ENCODE measurements around the gene MEI4.

The MEI4 gene

DNA sequence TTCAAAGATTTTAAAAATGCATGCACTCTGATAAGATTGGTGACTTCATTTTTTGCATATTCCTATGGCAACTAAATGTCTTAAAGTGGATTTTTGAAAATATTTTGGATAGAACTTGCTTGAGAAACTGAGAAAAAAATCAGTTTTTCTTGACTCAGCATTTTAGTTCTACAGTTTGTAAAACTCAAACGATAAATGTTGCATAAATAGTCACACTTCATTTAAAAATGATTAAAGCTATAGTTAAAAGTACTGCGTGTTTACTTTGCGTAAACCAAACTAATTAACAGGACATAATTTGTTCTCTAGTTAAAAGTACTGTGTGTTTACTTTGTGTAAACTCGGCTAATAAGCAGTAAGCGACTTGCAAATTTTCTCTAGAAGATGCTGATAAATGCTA, 28.3 kb upstream of the MEI4 start:
- TF ChIP-seq CTCF (IDR thresholded peaks at IDR 0.05; ENCODE audit: control insufficient read depth, extremely low read depth, insufficient read depth), result no peak
- DNase-seq (ENCODE audit: low read depth), result no peak
- H3K4me3 ChIP-seq (ENCODE audit: low read depth, low read length), result no peak overlapping the region

DNA sequence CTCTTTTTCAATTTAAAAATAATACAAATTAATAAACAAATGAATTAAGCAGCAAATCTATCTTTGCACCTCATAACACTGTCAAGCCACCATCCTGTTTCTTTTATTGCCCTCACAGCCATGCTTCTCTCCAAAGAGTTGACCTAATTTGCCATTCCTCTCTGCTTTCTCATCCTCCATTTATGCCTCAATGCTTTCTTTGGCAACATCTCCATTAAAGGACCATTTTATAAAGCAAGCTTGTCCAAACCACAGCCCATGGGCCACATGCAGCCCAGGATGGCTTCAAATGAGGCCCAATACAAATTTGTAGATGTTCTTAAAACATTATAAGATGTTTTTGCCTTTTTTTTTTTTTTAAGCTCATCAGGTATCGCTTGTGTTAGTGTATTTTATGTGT, 26.4 kb upstream of the MEI4 start:
- H3K4me3 ChIP-seq (ENCODE audit: low read depth, low read length), result no peak overlapping the region
- no peak for TF ChIP-seq CTCF (IDR thresholded peaks at IDR 0.05; ENCODE audit: control insufficient read depth, extremely low read depth, insufficient read depth)
- no peak for DNase-seq (ENCODE audit: low read depth)

- H3K4me3 ChIP-seq (ENCODE audit: low read depth, low read length), result no peak overlapping the region
- DNase-seq (ENCODE audit: low read depth), result no peak
- no peak for TF ChIP-seq CTCF (IDR thresholded peaks at IDR 0.05; ENCODE audit: control insufficient read depth, extremely low read depth, insufficient read depth)
Measured at GRCh38 chr6:77630014-77630413, 22.8 kb upstream of the MEI4 start.

DNA sequence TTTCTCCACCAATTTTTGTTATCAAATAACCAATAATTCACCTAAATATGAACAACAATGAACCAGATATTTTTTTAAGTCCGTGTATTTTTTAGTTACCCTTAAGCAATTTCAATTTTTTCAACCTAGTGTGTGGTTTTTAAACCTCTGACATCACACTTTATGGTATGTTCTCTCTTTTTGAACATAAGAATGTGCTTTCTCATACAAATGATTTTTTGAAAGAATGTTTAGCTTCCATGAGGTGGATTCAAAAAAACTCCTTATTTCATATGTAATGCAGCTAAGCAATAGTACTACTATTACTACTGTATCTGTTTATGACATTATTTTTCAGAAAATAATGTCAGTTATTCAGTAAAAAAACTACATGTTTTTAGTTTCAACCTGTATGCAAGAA, 19.4 kb upstream of the MEI4 start:
- no peak for TF ChIP-seq CTCF (IDR thresholded peaks at IDR 0.05; ENCODE audit: control insufficient read depth, extremely low read depth, insufficient read depth)
- DNase-seq (ENCODE audit: low read depth), result no peak
- no peak overlapping the region for H3K4me3 ChIP-seq (ENCODE audit: low read depth, low read length)

GRCh38 chr6:77633993-77634715, 18.7 kb upstream of the MEI4 start:
- no peak for TF ChIP-seq CTCF (IDR thresholded peaks at IDR 0.05; ENCODE audit: control insufficient read depth, extremely low read depth, insufficient read depth)
- no peak for DNase-seq (ENCODE audit: low read depth)
- H3K4me3 ChIP-seq (ENCODE audit: low read depth, low read length), result no peak overlapping the region

DNA sequence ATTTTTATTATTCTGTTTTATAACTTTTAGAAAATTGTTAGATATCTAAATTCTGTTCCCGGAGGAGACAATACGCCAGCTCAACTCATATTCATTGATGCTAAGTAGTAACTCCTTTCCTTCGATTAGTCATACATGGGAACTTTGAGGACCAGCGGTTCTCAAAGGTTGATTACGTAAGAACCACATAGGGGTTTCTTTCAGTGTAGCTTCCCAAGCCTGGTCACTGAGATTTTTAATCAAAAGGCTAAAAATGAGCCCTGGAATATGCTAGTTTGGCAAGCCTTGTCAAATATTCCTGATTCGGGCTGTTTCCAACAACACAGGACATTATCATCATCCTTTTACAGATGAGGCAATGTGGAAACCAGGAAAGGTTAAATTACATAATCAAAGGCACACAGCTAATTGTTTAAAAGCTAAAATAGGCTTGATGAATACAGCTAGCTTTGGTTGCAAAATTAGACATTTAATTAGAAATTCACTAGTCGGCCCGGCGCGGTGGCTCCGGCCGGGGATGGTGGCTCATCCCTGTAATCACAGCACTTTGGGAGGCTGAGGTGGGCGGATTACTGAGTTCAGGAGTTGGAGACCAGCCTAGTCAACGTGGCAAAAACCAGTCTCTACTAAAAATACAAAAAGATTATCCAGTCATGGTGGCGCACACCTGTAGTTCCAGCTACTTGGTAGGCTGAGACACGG, 14.6 kb upstream of the MEI4 start:
- no peak for DNase-seq (ENCODE audit: low read depth)
- H3K4me3 ChIP-seq (ENCODE audit: low read depth, low read length), result no peak overlapping the region
- no peak for TF ChIP-seq CTCF (IDR thresholded peaks at IDR 0.05; ENCODE audit: control insufficient read depth, extremely low read depth, insufficient read depth)

Data from LNCaP clone FGC (cell line).